Activated naive CD4-positive, alpha-beta T cell treated with anti-CD3 and anti-CD28 coated beads, Interleukin-2, amount 50 U/mL, for 24 hours (primary cell): ENCODE results near the gene PLEKHA5.
"Not testable (repeated sequence)": the region's sequence is repeated elsewhere in the genome, so short reads cannot be mapped to it uniquely, and the experiment has no call there.

ENCODE experiments used
- H3K27ac Mint-ChIP-seq: one replicate; pipeline ENCODE4 v1.8.0; 2021; ENCODE audit warnings: mild to moderate bottlenecking, mixed read lengths
- H3K27me3 Mint-ChIP-seq: one replicate; pipeline ENCODE4 v1.8.0; 2021; ENCODE audit warnings: mixed read lengths
- H3K36me3 Mint-ChIP-seq: one replicate; pipeline ENCODE4 v1.8.0; 2021; ENCODE audit warnings: mixed read lengths
- H3K4me1 Mint-ChIP-seq: one replicate; pipeline ENCODE4 v1.8.0; 2021; ENCODE audit warnings: mixed read lengths
- H3K4me3 Mint-ChIP-seq: one replicate; pipeline ENCODE4 v1.8.0; 2021; ENCODE audit warnings: mild to moderate bottlenecking, mixed read lengths
- H3K9me3 Mint-ChIP-seq: one replicate; pipeline ENCODE4 v1.8.0; 2021; ENCODE audit warnings: mixed read lengths

Gene PLEKHA5

GRCh38 chr12:19220852-19221466 is 91.4 kb downstream of the PLEKHA5 start:
- H3K4me3 Mint-ChIP-seq: no peak overlapping the region
- no peaks in the 10 kb centered on the region for H3K9me3 Mint-ChIP-seq
- no peaks in the 10 kb centered on the region for H3K36me3 Mint-ChIP-seq
- peak overlapping the region; percentile 36 for H3K27ac Mint-ChIP-seq
- no peaks in the 10 kb centered on the region for H3K4me1 Mint-ChIP-seq
- H3K27me3 Mint-ChIP-seq: peaks cover 5% of the 10 kb centered on the region

GRCh38 chr12:19222558-19222957 is 93.0 kb downstream of the PLEKHA5 start:
- H3K36me3 Mint-ChIP-seq: no peaks in the 10 kb centered on the region

DNA sequence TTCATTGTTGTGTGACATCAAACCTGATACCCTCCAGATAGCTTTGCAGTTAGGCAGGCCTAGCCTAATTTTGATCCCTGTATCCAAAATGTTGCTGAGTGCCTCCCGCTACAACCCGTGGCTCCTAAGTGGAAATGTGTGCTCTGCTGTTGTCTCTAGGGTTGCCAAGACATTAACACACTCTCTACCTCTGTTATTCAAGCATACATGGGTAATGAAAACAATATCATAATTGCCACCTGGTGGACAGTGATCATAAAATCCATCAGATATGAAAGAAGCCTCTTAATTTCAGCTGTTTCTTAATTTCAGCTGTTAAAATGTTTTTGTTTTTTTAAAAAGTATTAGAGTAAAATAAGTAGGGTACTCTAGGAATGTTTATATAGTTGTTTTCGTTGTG is 93.5 kb downstream of the PLEKHA5 start:
- peaks cover 4% of the 10 kb centered on the region for H3K27me3 Mint-ChIP-seq
- H3K36me3 Mint-ChIP-seq: no peaks in the 10 kb centered on the region

More at GRCh38 chr12:19222558-19222957, 93.0 kb downstream of the PLEKHA5 start:
- Mint-ChIP-seq H3K27me3 (peaks cover 4% of the 10 kb centered on the region), H3K4me1 (no peaks in the 10 kb centered on the region), H3K9me3 (no peaks in the 10 kb centered on the region), H3K27ac (no peak overlapping the region), H3K4me3 (no peak overlapping the region)

DNA sequence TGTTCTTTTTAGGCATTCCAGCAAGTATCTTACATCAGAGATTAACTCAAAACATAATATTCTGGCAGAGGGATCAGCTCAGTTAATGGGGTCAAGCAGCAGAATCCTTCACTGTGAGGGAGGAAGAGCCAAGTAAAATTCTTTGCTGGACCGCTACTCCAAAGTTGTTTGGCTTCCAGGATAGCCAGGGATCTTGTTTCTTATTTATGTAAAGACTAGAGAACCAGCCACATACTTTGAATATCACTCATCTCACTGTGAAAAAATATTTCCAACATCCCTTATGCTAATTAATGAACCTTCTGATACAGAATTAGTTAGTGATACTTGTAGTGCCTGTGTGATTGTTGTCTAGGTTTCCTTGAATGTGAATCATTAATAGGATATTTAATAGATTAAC is 94.2 kb downstream of the PLEKHA5 start:
- Mint-ChIP-seq H3K27me3 (peaks cover 4% of the 10 kb centered on the region), H3K27ac (no peak overlapping the region), H3K4me1 (no peaks in the 10 kb centered on the region), H3K9me3 (no peaks in the 10 kb centered on the region), H3K4me3 (no peak overlapping the region), H3K36me3 (no peaks in the 10 kb centered on the region)

More for the DNA sequence above, 93.5 kb downstream of the PLEKHA5 start:
- Mint-ChIP-seq H3K27ac (no peak overlapping the region), H3K4me1 (no peaks in the 10 kb centered on the region), H3K9me3 (no peaks in the 10 kb centered on the region), H3K4me3 (no peak overlapping the region)

DNA sequence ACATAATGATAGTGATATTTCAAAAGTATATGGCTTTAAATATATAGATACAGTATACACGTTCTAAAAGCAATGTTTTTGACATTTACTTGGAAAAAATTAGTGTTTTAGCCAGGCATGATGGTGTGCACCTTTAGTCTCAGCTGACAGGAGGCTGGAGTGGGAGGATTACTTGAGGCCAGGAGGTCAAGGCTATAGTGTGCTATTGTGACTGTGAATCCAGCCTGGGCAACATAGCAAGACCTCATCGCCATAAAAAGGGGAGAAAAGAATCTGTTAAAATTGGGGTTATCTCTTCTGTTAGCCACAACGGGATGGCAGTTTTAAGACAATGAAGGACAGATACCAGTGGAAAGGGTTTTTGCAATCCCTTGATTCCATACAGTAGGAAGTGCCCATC is 95.2 kb downstream of the PLEKHA5 start:
- Mint-ChIP-seq H3K4me3 (no peak overlapping the region), H3K27me3 (peaks cover 4% of the 10 kb centered on the region), H3K27ac (no peak overlapping the region), H3K36me3 (no peaks in the 10 kb centered on the region), H3K9me3 (no peaks in the 10 kb centered on the region), H3K4me1 (no peaks in the 10 kb centered on the region)

- H3K27ac Mint-ChIP-seq: no peak overlapping the region
- H3K9me3 Mint-ChIP-seq: no peaks in the 10 kb centered on the region
- no peaks in the 10 kb centered on the region for H3K4me1 Mint-ChIP-seq
- peaks cover 2% of the 10 kb centered on the region for H3K27me3 Mint-ChIP-seq
- no peak overlapping the region for H3K4me3 Mint-ChIP-seq
- H3K36me3 Mint-ChIP-seq: no peaks in the 10 kb centered on the region
These were observed 97.8 kb downstream of the PLEKHA5 start for GRCh38 chr12:19227190-19227879.

- H3K36me3 Mint-ChIP-seq: no peaks in the 10 kb centered on the region
These were observed 98.3 kb downstream of the PLEKHA5 start for GRCh38 chr12:19227880-19228210.

DNA sequence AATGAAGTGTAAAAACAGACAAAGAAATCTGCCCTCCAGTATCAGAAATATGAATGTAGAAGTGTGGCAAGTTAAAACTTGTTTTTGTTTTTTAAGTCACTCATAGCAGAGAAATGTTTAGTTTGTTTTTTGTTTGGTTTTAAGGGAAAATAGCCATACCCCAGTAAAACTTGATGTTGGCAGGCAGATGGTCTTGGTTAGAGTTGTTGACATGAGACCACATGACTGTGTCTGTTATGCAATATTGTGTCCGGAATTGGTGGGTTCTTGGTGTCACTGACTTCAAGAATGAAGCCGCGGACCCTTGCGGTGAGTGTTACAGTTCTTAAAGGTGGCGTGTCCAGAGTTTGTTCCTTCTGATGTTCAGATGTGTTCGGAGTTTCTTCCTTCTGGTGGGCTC is 99.5 kb downstream of the PLEKHA5 start:
- H3K27ac Mint-ChIP-seq, H3K4me3 Mint-ChIP-seq, H3K36me3 Mint-ChIP-seq, H3K9me3 Mint-ChIP-seq, H3K4me1 Mint-ChIP-seq, H3K27me3 Mint-ChIP-seq: not testable (repeated sequence)

More at GRCh38 chr12:19227880-19228210, 98.3 kb downstream of the PLEKHA5 start:
- no peak overlapping the region for H3K4me3 Mint-ChIP-seq
- H3K27me3 Mint-ChIP-seq: peaks cover 2% of the 10 kb centered on the region
- H3K27ac Mint-ChIP-seq: no peak overlapping the region
- H3K9me3 Mint-ChIP-seq: no peaks in the 10 kb centered on the region
- no peaks in the 10 kb centered on the region for H3K4me1 Mint-ChIP-seq

- H3K4me3 Mint-ChIP-seq: no peak overlapping the region
- no peaks in the 10 kb centered on the region for H3K9me3 Mint-ChIP-seq
- H3K27me3 Mint-ChIP-seq: peaks cover 2% of the 10 kb centered on the region
- no peak overlapping the region for H3K27ac Mint-ChIP-seq
- no peaks in the 10 kb centered on the region for H3K36me3 Mint-ChIP-seq
- H3K4me1 Mint-ChIP-seq: no peaks in the 10 kb centered on the region
These were observed 100.8 kb downstream of the PLEKHA5 start for GRCh38 chr12:19230299-19230866.

DNA sequence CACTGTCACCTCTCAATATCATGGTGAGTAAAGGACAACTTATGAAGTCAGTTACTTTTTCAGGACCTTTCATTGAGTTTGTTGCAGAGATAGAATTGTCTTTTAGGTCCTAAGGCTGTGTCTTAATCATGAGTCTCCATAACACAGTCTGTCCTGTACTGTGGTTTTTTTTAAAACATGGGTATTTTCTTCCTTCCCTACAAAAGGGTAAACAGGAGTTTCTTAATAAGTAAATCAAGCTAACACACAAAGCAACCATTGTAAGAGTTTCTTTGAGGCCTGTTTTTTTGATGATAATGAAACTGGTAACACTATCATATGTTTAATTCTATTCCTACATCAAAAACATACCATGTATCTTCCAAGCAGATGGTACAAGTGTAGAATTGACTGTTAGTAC is 101.4 kb downstream of the PLEKHA5 start:
- Mint-ChIP-seq H3K4me3 (no peak overlapping the region), H3K9me3 (no peaks in the 10 kb centered on the region), H3K4me1 (no peaks in the 10 kb centered on the region), H3K27ac (no peak overlapping the region), H3K36me3 (no peaks in the 10 kb centered on the region), H3K27me3 (peaks cover 2% of the 10 kb centered on the region)

GRCh38 chr12:19234171-19234704 is 104.7 kb downstream of the PLEKHA5 start:
- no peaks in the 10 kb centered on the region for H3K36me3 Mint-ChIP-seq
- H3K4me3 Mint-ChIP-seq: no peak overlapping the region
- H3K27ac Mint-ChIP-seq: no peak overlapping the region
- H3K4me1 Mint-ChIP-seq: no peaks in the 10 kb centered on the region
- H3K27me3 Mint-ChIP-seq: no peaks in the 10 kb centered on the region
- H3K9me3 Mint-ChIP-seq: no peaks in the 10 kb centered on the region

GRCh38 chr12:19234981-19235871 is 105.7 kb downstream of the PLEKHA5 start:
- H3K27ac Mint-ChIP-seq: no peak overlapping the region
- H3K27me3 Mint-ChIP-seq: no peaks in the 10 kb centered on the region
- H3K9me3 Mint-ChIP-seq: no peaks in the 10 kb centered on the region

DNA sequence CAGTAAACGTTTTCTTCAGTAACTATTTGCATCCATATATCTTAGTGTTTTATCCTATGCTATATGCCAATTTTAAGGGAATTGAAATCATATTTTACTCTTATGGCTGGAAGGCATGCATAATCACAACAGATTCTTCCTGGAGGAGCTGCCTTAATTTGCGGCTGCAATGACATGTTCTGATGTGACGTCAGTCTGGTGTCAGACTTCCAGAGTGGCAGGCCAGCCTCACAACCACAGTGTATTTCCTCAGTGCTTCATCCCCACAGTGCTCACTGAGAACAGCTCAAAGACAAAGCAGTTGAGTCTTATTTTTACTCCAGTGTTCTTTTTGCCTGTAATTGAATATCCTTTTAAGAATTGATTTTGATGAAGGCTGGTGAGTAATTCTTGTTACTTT is 107.1 kb downstream of the PLEKHA5 start:
- Mint-ChIP-seq H3K36me3 (no peaks in the 10 kb centered on the region), H3K4me1 (no peaks in the 10 kb centered on the region), H3K4me3 (no peak overlapping the region), H3K27ac (no peak overlapping the region), H3K9me3 (no peaks in the 10 kb centered on the region), H3K27me3 (peaks cover 4% of the 10 kb centered on the region)

More at GRCh38 chr12:19234981-19235871, 105.7 kb downstream of the PLEKHA5 start:
- Mint-ChIP-seq H3K36me3 (no peaks in the 10 kb centered on the region), H3K4me3 (no peak overlapping the region), H3K4me1 (no peaks in the 10 kb centered on the region)

DNA sequence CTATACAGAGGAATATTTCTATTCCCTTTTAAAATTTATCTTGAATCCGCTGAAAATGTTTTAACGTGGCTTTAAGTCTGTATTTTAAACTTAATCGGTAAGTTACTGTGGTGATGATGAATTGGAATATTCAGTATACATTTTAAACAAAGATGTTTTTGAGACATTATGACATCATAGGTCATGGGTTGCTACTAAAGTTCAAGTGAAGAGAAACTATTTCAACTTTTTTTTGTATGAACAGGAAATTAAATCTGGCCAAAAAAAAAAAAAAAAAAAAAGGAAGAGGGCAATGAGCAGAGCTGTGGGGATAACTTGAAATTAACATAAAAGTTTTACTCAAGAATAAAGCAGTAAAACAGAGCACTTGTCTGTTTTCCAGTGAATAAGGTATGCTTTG is 109.0 kb downstream of the PLEKHA5 start:
- H3K36me3 Mint-ChIP-seq: no peaks in the 10 kb centered on the region
- H3K27ac Mint-ChIP-seq: no peak overlapping the region
- H3K4me1 Mint-ChIP-seq: peaks cover 8% of the 10 kb centered on the region
- peaks cover 9% of the 10 kb centered on the region for H3K27me3 Mint-ChIP-seq
- no peak overlapping the region for H3K4me3 Mint-ChIP-seq
- no peaks in the 10 kb centered on the region for H3K9me3 Mint-ChIP-seq

GRCh38 chr12:19239102-19239501 is 109.6 kb downstream of the PLEKHA5 start:
- Mint-ChIP-seq H3K27me3 (peaks cover 9% of the 10 kb centered on the region), H3K4me1 (peaks cover 9% of the 10 kb centered on the region), H3K36me3 (no peaks in the 10 kb centered on the region), H3K4me3 (no peak overlapping the region), H3K27ac (no peak overlapping the region), H3K9me3 (no peaks in the 10 kb centered on the region)
